Neural progenitor cell (in vitro differentiated cells): ENCODE measurements around the gene AQP10.

ENCODE experiments used
- EZH2 ChIP-seq: fragments of 200-600 bp; sonication (generic); IDR thresholded peaks from 2 replicates; pipeline ENCODE4 v1.6.1; 2017; ENCODE audit warnings: antibody characterized with exemption, mild to moderate bottlenecking, moderate library complexity
- EZH2phosphoT487 ChIP-seq: fragments of 200-600 bp; sonication (generic); IDR thresholded peaks from 2 replicates; pipeline ENCODE4 v1.6.1; 2017; ENCODE audit warnings: antibody characterized with exemption
- TF ChIP-seq, protein P1 (sequence below): fragments of 200-600 bp; sonication (generic); IDR thresholded peaks from 2 replicates; pipeline ENCODE4 v1.5.1; 2017; ENCODE audit warnings: antibody characterized with exemption, mild to moderate bottlenecking

GRCh38 chr1:154342836-154343472, 22.1 kb downstream of the AQP10 start:
- TF ChIP-seq, protein P1, sequence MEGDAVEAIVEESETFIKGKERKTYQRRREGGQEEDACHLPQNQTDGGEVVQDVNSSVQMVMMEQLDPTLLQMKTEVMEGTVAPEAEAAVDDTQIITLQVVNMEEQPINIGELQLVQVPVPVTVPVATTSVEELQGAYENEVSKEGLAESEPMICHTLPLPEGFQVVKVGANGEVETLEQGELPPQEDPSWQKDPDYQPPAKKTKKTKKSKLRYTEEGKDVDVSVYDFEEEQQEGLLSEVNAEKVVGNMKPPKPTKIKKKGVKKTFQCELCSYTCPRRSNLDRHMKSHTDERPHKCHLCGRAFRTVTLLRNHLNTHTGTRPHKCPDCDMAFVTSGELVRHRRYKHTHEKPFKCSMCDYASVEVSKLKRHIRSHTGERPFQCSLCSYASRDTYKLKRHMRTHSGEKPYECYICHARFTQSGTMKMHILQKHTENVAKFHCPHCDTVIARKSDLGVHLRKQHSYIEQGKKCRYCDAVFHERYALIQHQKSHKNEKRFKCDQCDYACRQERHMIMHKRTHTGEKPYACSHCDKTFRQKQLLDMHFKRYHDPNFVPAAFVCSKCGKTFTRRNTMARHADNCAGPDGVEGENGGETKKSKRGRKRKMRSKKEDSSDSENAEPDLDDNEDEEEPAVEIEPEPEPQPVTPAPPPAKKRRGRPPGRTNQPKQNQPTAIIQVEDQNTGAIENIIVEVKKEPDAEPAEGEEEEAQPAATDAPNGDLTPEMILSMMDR: no peak
- no peak for TF ChIP-seq EZH2
- TF ChIP-seq EZH2phosphoT487: no peak
